Neural crest cell (in vitro differentiated cells): ENCODE data around the gene F10. TPM values are rescaled to one million over a fixed set of nuclear protein-coding genes. Genes with fewer than 3 reads are reported as not detected.
A peak's percentile ranks its signal among the peaks of the same experiment; 100 is the strongest.

ENCODE experiments used
- DNase-seq: peaks from one replicate; pipeline ENCODE4 v3.0.0; 2021; ENCODE audit warnings: low read depth, mixed read lengths, low spot score
- H3K27ac Mint-ChIP-seq: one replicate; pipeline ENCODE4 v1.8.0; 2021; ENCODE audit warnings: mild to moderate bottlenecking, mixed read lengths; ENCODE audit not compliant: unreplicated experiment
- H3K27me3 Mint-ChIP-seq: 2 replicates; pipeline ENCODE4 v1.8.0; 2021; ENCODE audit warnings: low read depth, mild to moderate bottlenecking, mixed read lengths
- H3K36me3 Mint-ChIP-seq: 2 replicates; pipeline ENCODE4 v1.8.0; 2021; ENCODE audit warnings: low read depth, mild to moderate bottlenecking, mixed read lengths
- H3K4me1 Mint-ChIP-seq: 2 replicates; pipeline ENCODE4 v1.8.0; 2021; ENCODE audit warnings: mixed read lengths
- H3K4me3 Mint-ChIP-seq: one replicate; pipeline ENCODE4 v1.8.0; 2021; ENCODE audit warnings: mild to moderate bottlenecking, mixed read lengths
- H3K9me3 Mint-ChIP-seq: 2 replicates; pipeline ENCODE4 v1.8.0; 2021; ENCODE audit warnings: mixed read lengths
- CTCF ChIP-seq: fragments of 200-600 bp; sonication (generic); conservative IDR thresholded peaks from 2 replicates; pipeline ENCODE4 v1.5.0; 2021; ENCODE audit warnings: antibody characterized with exemption, mild to moderate bottlenecking
- total RNA-seq: library from RNA; stranded (reverse); gene quantifications from 2 replicates; pipeline ENCODE4 v1.2.1, GENCODE V29; 2021

The F10 gene
- total RNA-seq, 1 donor from 2014 or later = 0.89 TPM

- Mint-ChIP-seq H3K4me3 (peak overlapping the region; percentile 8), H3K9me3 (peaks cover 5% of the 10 kb centered on the region), H3K27ac (no peak overlapping the region), H3K4me1 (peaks cover 23% of the 10 kb centered on the region), H3K36me3 (no peaks in the 10 kb centered on the region), H3K27me3 (peaks cover 33% of the 10 kb centered on the region)
- TF ChIP-seq CTCF = no peak
- no peak for DNase-seq
Measured at GRCh38 chr13:113151745-113152690, 29.4 kb downstream of the F10 start.

GRCh38 chr13:113152691-113152983, 30.0 kb downstream of the F10 start:
- H3K27ac Mint-ChIP-seq = no peak overlapping the region
- TF ChIP-seq CTCF = no peak

DNA sequence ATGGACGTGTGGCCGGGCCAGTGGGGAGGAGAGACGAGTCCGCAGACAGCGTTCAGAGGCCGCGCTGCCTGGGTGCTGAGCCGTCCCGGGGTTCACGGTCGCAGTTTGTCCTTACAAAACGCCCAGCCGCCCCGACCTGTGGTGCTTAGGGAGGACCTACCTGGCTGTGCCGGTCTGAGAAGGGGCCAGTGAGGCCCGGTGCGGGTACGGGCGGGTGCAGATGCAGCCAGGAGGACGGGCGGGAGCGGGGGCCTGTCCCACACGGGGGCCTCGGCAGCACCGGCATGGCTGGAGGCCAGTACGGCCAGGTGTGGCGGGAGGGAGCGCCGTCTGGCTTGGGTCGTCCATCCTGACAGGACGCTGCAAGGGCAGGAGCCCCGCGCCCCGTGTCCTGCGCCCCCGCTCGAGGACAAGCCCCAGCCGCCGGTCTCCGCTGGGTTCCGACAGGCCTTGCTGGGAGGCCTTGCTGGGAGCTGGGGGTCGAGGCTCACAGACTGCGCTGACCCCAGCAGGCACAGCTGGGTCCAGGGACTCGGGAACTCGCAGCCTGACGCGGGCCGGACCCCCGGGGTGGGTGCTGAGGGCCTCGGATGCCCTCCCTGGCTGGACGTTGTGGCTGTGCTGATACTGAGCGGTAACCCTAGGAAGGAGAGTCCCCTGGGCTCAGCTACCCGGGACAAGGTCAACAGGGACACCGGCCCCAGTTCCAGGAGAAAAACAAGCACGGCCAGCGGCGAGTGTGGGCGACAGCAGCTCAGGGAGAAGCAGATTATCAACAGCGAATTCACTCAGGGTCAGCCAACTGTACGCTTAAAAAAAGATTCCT, 30.6 kb downstream of the F10 start:
- Mint-ChIP-seq H3K36me3 (no peaks in the 10 kb centered on the region), H3K9me3 (peaks cover 5% of the 10 kb centered on the region), H3K27ac (no peak overlapping the region), H3K4me1 (peaks cover 24% of the 10 kb centered on the region), H3K4me3 (peak overlapping the region; percentile 76), H3K27me3 (peaks cover 39% of the 10 kb centered on the region)
- peak; percentile 36 for DNase-seq
- no peak for TF ChIP-seq CTCF

More at GRCh38 chr13:113152691-113152983, 30.0 kb downstream of the F10 start:
- no peaks in the 10 kb centered on the region for H3K36me3 Mint-ChIP-seq
- DNase-seq = no peak
- H3K4me3 Mint-ChIP-seq = peak overlapping the region; percentile 8
- peaks cover 23% of the 10 kb centered on the region for H3K4me1 Mint-ChIP-seq
- peaks cover 38% of the 10 kb centered on the region for H3K27me3 Mint-ChIP-seq
- H3K9me3 Mint-ChIP-seq = peaks cover 5% of the 10 kb centered on the region

DNA sequence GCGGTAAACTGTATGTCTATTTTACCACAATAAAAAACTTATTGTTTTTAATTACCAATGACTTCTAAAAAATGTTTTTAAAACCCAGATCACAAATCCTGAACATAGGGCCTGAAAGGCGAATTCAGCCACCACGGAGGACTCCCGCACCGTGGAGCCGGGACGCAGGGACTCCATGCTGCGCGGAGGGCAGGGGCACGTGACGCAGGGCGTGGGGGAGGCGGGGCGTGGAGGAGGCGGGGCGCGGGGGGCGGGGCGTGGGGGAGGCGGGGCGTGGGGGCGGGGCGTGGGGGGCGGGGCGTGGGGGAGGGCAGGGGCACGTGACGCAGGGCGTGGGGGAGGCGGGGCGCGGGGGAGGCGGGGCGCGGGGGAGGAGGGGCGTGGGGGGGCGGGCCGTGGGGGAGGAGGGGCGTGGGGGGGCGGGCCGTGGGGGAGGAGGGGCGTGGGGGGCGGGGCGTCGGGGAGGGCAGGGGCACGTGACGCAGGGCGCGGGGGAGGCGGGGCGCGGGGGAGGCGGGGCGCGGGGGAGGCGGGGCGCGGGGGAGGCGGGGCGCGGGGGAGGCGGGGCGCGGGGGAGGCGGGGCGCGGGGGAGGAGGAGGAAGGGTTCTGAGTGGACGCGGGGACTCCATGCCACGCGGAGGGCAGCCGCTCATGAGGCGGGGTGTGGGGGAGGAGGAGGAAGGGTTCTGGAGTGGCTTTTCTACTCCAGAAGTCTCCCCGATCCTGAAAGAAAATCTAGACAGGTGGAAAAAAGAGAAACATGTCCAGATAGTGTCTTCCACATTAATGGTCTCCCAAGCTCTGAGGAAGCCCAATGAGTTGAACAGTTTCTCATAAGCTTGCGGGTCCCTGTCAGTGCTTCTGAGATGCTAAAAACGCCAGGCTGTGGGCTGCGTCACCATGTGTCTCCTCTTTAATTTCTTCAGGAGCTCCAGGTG, 31.5 kb downstream of the F10 start:
- TF ChIP-seq CTCF = no peak
- peaks cover 42% of the 10 kb centered on the region for H3K27me3 Mint-ChIP-seq
- H3K36me3 Mint-ChIP-seq = no peaks in the 10 kb centered on the region
- peak; percentile 55 for DNase-seq
- H3K27ac Mint-ChIP-seq = no peak overlapping the region
- peak overlapping the region; percentile 76 for H3K4me3 Mint-ChIP-seq
- peaks cover 28% of the 10 kb centered on the region for H3K4me1 Mint-ChIP-seq
- H3K9me3 Mint-ChIP-seq = peaks cover 5% of the 10 kb centered on the region

GRCh38 chr13:113155201-113155600, 32.6 kb downstream of the F10 start:
- Mint-ChIP-seq H3K9me3 (peaks cover 5% of the 10 kb centered on the region), H3K4me1 (peaks cover 33% of the 10 kb centered on the region), H3K27me3 (peaks cover 46% of the 10 kb centered on the region), H3K27ac (no peak overlapping the region), H3K36me3 (no peaks in the 10 kb centered on the region), H3K4me3 (no peak overlapping the region)
- TF ChIP-seq CTCF = no peak
- no peak for DNase-seq
